EL (cell line): ENCODE results near the gene MED9.
"Not testable (repeated sequence)": the region's sequence is repeated elsewhere in the genome, so short reads cannot be mapped to it uniquely, and the experiment has no call there.

Experiments used
- DNase-seq: peaks from one replicate; pipeline ENCODE4 v3.0.0-alpha.2; 2016

MED9 gene

GRCh38 chr17:17476865-17477467 lies at the start of gene MED9:
Gene MED9 (plus strand): TSS chr17:17477000. CDS start chr17:17477042, 42 bp downstream.
- DNase-seq = peak; percentile 89

DNA sequence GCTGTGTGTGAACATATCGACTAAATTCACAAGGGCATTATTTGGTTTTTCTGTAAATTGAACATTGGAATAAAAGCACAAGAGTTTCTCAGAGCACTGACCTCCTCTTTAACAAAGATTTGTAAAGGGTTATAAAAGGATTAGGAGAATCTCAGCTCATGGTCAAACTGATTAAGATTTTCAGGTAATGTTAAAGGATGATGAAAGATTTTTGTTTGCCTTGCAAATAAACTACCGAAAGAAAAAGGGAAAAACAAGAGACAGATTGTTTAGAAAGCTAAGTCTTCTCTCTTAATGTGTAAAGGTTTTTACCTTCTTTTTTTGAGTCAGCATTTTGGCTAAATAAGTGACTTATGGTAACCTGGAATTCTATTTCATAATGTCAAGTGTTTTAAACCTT lies 47.6 kb upstream of the MED9 start:
- DNase-seq = no peak

- not testable (repeated sequence) for DNase-seq
These were observed 45.9 kb upstream of the MED9 start for GRCh38 chr17:17430924-17431323.

GRCh38 chr17:17431605-17432004 lies 45.2 kb upstream of the MED9 start:
- no peak for DNase-seq

GRCh38 chr17:17433000-17433703 lies 43.6 kb upstream of the MED9 start:
- DNase-seq = no peak

GRCh38 chr17:17434477-17434876 lies 42.3 kb upstream of the MED9 start:
- no peak for DNase-seq

- DNase-seq = peak; percentile 93
These were observed 41.5 kb upstream of the MED9 start for GRCh38 chr17:17435323-17435722.

- DNase-seq = no peak
These were observed 39.3 kb upstream of the MED9 start for GRCh38 chr17:17437461-17437860.

GRCh38 chr17:17437893-17438292 lies 38.9 kb upstream of the MED9 start:
- no peak for DNase-seq

- peak; percentile 62 for DNase-seq
These were observed 36.6 kb upstream of the MED9 start for GRCh38 chr17:17440010-17440843.

- DNase-seq = no peak
These were observed 35.7 kb upstream of the MED9 start for GRCh38 chr17:17440938-17441675.

GRCh38 chr17:17443173-17443572 lies 33.6 kb upstream of the MED9 start:
- no peak for DNase-seq

DNA sequence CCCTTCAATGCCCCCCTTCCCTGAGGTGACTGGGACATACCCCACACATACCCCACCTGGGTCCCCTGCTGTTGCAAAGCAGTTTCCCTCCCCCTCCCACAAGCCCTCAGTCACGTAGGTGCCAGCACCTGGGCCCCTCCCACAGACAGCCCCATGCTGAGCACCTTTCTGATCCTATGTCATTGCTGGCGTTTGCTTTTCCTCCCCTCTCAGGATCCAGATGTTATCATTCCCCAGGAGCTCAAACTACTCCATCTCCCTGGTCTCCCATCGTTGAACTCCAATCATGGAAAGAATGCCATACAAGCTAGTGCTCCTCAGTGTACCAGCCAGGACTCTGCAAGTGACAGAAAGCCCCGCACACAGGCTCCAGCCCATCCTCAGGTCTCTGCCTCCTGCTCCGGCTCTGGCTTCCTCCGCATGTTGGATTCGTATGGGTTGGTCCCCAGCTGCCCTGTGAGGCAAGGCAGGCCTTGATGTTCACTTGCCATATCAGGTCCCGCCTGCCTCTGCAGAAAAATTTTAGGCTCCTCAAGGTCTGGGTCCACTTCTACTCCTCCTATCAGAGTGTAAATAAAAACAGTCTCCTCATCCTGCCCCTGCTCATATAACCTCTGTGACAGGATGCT lies 31.4 kb upstream of the MED9 start:
- no peak for DNase-seq

DNA sequence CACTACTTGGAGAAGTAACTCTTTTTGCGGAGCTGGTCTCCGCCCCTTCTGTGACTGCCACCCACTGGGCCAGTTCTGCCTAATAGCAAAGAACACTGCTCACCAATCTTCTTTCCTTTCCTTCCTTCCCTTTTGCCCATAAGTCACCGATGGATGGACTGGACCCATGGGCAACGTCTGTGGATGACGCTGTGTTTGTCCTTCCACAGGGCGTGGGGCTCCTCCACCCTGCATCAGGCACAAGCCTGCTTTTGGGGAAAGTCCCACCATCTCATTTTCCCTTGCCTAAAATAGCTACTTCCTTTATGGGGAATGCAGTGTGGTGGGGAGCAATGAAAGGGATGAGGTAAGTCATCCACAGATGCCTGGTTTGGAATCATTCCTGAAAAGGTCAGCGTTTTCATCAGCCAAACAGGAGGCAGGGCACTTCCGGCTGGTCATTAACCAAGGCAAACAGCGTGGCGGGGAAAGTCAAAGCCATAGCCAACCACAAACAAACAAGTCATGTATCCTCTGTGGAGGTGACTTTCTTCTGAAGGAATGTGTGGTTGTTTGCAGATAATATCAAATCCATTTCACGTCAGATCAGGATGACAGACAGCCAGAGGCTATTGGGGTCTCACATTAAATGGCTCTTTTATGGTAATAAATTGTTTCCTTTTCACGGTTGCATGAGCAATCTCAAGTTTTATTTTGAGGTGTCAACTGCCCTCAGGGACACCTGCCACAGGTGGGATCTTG lies 30.7 kb upstream of the MED9 start:
- DNase-seq = peak; percentile 97

GRCh38 chr17:17446666-17447155 lies 30.1 kb upstream of the MED9 start:
- no peak for DNase-seq

DNA sequence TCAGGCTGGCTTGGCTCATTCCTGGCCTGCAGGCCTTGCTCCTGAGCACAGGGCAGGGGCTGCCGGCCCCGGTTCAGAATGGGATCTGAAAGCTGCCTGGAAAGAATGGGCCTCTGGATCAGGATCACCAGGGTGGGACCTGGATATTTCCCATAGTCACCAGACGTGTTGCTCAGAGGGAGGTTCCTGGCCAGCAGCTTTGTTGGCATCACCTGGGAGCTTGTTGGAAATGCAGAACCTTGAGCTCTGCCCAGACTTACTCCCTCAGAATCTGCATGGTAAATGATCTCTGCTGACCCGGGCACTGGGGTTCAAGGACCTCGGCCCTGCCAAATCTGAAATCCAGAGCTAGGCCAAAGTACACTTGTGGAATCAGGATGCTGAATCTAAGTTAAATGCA lies 29.5 kb upstream of the MED9 start:
- no peak for DNase-seq

DNA sequence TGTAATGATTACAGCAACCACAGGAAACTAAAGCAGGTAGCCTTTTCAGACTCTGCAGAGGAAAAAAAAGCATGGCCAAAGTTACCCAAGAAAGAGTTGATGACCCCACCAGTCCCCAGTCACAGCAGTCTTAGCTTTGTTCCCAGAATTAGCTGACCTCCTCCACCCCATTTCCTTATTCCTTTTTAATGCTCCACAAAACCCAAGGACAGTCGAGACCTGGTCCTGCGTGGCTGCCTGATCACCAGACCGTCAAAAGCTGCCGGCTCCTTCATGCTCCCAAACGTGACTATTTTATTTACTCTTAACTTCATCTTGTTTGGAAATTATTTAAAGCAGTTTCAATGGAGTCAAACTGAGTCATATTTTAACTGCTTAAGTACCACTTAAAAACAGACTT lies 28.7 kb upstream of the MED9 start:
- no peak for DNase-seq

- no peak for DNase-seq
These were observed 28.1 kb upstream of the MED9 start for GRCh38 chr17:17448723-17449122.

- DNase-seq = no peak
These were observed 23.7 kb upstream of the MED9 start for GRCh38 chr17:17453088-17453487.

- DNase-seq = no peak
These were observed 22.5 kb upstream of the MED9 start for GRCh38 chr17:17454276-17454675.

- DNase-seq = not testable (repeated sequence)
These were observed 22.1 kb upstream of the MED9 start for GRCh38 chr17:17454700-17455099.

DNA sequence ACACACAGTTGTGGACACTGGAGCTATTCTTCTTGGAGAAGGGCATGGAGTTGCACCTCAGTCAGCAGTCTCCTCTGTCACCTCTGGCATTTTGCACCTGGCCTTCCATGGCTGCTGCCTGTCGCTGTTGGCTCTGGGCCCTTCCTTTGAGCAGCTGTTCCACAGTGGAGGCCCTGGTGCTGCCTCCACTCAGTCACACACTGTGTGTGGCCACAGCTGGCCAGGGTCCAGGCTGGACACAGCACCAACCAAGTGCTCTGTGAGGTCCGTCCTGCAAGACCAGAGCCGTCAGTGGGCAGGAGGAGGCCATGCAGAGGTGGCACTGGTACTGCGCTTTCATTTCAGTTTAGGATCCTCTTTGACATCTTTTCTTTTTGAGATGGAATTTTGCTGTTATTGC lies 21.6 kb upstream of the MED9 start:
- DNase-seq = no peak
